HG02571 (cell line): ENCODE data around the gene CEP57L1.
"Not testable (repeated sequence)": the region's sequence is repeated elsewhere in the genome, so short reads cannot be mapped to it uniquely, and the experiment has no call there.

Source experiments
- ATAC-seq: cut with Tn5 transposase; IDR thresholded peaks from one replicate; pipeline ENCODE4 v1.9.1; 2021; ENCODE audit warnings: mild to moderate bottlenecking, moderate library complexity; ENCODE audit not compliant: unreplicated experiment

CEP57L1 gene

DNA sequence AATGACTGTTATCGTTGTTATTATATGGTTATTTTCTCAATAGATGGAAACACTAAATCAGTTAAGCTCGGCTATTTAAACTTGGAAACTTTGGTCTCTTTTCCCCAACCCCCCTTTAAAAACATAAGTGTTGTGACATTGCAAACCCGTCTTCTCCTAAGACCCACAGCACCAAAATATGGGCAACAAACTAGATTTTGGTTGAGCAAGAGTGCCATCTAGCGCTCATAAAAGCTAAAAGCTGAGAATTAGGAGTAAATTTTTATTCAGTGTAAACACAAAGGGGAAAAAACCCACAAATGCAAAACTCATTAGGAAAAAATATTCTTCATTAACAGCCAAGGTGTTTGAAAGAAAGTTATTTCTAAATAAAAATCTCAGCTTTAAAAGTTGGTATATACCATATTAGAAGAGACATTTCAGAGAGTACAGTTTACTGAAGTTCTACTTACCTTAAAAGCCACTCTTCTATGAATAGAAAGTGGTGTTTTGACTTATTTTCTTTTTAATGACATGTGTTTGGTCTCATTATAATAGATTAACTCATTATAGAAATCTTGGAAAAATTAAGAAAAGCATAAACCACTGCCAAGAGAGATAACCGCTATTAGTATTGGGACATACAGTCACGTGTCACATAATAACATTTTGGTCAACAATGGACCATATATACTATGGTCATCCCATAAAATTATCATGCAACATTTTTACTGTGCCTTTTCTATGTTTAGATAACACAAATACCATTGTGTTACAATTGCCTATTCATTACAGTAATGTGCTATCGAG, 21.8 kb upstream of the CEP57L1 start:
- no peak for ATAC-seq

GRCh38 chr6:109074133-109074415, 21.2 kb upstream of the CEP57L1 start:
- ATAC-seq: no peak

GRCh38 chr6:109075934-109076333, 19.4 kb upstream of the CEP57L1 start:
- no peak for ATAC-seq

DNA sequence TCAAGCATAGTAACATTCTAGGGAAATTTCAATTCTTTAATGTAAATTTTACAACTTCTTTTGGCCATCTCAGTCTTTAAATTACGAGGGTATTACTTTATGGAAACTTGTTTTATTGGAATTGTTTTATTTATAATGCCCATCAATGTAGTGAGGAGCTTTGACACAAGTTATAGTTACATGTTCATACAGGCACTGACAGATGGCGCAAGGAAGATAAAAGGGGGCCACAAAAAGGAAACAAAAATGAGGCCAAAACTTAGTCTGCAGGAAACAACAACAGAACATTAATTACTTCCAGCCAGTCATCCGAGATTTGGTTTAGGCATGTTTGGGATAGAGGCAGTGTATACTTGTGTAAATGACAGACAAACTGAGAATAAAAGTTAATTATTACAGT, 18.9 kb upstream of the CEP57L1 start:
- no peak for ATAC-seq

- no peak for ATAC-seq
Observed at GRCh38 chr6:109079981-109080380, 15.3 kb upstream of the CEP57L1 start.

DNA sequence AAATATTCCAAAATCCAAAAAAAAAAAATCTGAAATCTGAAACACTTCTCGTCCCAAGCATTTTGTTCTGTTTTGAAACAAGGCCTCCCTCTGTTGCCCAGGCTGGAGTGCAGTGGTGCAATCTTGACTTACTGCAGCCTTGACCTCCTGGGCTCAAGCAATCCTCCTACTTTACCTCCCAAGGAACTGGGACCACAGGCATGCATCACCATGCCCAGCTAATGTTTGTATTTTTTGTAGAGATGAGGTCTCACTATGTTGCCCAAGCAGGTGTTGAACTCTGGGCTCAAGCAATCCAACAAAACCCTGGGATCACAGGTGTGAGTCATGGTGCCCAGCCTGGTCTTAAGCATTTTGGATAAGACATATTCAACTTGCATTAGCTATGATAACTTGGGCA, 14.3 kb upstream of the CEP57L1 start:
- ATAC-seq: no peak

DNA sequence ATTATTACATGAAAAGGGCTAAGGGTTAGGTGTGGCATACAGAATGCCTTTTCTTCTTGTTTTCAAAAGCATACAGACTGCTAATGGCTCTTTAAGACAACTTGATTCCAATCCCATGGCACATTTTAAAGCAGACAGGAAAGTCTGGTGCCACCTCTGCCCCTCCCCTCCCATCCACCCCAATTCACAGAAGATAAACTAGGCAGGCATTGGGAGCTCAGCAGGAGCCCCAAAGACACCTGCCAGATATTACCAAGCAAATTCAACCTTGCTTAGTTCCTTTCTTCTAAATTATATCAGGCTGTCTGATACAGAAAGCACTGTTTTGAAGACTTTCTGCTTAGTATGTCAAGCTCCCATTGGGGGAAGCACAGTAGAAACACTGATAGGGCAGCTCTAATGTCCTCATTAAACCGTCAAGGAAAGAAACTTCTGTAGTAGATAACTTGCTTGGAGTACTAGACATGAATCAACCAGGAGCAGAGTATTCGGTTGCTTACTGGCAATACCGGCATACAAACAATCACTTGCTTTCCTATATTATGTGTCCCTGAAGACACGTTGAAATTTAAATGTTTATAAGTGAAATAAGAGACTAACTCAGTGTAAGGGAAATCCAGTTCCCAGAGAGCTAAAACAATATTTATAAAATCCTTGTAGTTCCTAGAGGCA, 13.7 kb upstream of the CEP57L1 start:
- ATAC-seq: no peak

- no peak for ATAC-seq
Observed at GRCh38 chr6:109082188-109082577, 13.1 kb upstream of the CEP57L1 start.

- ATAC-seq: no peak
Observed at GRCh38 chr6:109083657-109084056, 11.7 kb upstream of the CEP57L1 start.

DNA sequence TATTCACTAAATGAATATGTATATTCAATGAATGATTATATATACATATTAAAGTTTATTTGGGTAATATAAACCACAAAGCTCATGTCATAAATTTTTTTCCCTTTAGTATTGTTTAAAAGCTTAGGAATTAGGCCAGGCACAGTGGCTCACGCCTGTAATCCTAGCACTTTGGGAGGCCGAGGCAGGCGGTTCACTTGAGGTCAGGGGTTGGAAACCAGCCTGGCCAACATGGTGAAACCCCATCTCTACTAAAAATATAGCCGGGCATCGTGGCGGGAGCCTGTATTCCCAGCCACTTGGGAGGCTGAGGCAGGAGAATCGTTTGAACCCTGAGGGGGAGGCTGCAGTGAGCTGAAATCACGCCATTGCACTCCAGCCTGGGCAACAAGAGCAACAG, 11.2 kb upstream of the CEP57L1 start:
- not testable (repeated sequence) for ATAC-seq

DNA sequence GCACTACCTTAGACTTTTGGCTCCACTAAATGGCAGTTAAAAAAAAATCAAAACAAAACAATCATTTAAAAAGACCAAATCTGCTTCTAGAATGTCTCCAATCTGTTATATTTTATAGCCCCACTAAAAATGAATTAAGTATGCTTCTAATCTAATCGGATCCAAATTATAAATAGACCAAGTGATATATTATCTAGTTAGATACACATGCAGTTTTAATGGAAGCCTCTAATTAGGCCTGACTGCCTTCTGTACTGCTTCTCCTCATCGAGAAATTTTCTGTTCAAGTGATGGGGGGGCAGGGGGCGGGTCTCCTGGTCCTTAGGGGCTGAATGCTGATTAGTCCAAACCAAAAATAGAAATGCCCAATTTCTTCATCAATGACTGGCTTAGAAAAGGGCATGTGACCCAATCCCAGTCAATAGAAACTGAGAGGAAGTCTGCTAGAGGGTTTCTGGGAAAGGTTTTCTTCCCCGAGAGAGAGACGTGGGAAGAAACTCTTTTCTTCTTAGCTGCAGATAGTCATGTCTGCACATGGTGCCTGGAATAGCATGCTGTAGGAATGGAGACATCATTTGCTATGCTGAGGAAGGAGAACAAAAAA, 7.5 kb upstream of the CEP57L1 start:
- no peak for ATAC-seq

GRCh38 chr6:109088995-109089394, 6.3 kb upstream of the CEP57L1 start:
- no peak for ATAC-seq

DNA sequence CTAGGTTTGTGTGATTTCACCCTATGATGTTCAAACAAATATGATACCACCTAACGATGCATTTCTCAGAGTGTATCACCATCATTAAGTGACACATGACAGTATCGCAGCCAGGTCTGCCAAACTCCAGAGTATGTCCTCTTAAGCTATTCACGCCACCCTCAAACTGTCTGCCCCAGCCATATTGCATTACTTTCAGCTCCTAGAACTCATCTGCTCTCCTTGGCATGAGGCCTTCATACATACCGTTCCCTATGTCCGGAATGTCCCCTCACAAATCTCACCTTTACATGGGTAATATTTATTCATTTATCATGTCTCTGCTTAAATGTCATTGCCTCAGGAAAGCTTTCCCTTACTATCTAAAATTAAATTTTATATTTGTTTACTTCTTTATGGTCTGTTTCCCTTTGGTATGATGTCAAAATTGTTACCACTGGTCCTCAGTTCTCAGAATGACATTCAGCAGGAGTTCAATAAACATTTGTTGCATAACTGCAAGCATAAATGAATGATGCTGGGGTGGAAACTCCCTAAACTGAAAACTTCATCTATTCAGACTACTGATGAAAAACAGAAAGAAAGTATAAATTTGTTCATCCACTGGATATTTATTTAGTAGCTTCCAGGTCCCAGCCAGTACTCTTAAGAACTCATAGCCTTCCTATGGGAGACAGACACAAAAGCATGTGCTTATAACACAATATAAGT, 3.8 kb upstream of the CEP57L1 start:
- no peak for ATAC-seq

DNA sequence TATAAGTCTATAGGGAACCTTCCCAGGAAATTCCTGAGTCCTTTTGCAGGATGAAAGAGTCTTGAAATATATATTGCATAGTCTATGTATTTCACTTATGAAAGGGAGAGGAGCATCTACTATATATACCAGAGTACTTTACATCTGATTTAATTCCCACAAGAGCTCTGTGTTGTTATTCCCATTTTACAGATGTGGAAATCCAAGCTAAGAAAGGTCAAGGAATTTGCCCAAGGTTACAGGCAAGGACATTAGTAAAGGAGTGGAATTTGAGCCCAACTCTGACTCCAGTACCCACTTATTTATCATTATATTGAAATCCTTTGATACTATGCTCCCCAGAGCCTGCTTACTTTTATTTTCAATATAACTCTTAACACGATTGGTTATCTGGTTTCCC, 3.2 kb upstream of the CEP57L1 start:
- ATAC-seq: no peak

GRCh38 chr6:109093732-109094415, 1.4 kb upstream of the CEP57L1 start:
- ATAC-seq: peak; percentile 2

- ATAC-seq: peak; percentile 64
Observed at GRCh38 chr6:109094416-109095035, 781 bp upstream of the CEP57L1 start, which contains the start of gene SESN1. Gene SESN1 (minus strand): TSS chr6:109094846. CDS start chr6:109094073, 773 bp downstream.

DNA sequence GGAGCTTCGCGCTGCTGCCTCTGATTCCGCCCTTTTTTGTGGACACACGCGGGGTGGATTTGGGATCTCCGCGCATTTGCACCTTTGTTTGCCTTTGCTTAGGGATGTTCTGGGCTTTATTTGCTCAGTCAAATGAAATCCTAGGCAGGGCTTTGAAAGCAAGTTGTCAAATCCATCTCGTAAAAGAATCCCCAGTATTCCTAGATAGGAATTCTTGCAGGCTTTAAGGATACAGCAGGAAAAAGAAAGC, 453 bp downstream of the CEP57L1 start:
- no peak for ATAC-seq

DNA sequence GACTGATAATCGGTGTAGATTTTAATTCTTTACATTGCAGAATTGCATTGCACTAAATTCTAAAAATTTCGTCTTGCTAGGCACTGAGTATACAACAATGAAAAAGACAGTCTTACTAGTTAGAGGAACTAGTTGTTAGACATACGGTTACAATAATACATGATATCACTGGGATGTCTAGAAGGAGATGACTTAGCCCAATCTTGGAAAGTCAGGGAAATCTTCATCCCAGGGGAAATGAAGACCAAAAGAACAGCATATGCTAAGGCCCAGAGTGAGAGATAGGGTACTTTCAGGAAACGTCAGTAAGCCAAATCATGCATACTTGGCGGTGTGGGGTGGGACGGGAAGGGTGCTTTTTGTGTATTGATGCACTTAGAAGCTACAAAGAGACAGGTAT, 901 bp downstream of the CEP57L1 start:
- ATAC-seq: no peak

- ATAC-seq: no peak
Observed at GRCh38 chr6:109097661-109098060, 2.4 kb downstream of the CEP57L1 start.

GRCh38 chr6:109102762-109103161, 7.5 kb downstream of the CEP57L1 start:
- ATAC-seq: no peak

GRCh38 chr6:109103942-109104341, 8.6 kb downstream of the CEP57L1 start:
- no peak for ATAC-seq
